Measurements from ENCODE around the gene INS.

The INS gene

GRCh38 chr11:2164081-2164480, 3.1 kb upstream of the INS start:
- DNase-seq: no peak

GRCh38 chr11:2163428-2163978, 2.5 kb upstream of the INS start:
- no peak for DNase-seq

- no peak for DNase-seq
Measured at GRCh38 chr11:2159536-2160413, 1.2 kb downstream of the INS start.

- DNase-seq: no peak
Measured at GRCh38 chr11:2158966-2159365, 2.0 kb downstream of the INS start.

DNA sequence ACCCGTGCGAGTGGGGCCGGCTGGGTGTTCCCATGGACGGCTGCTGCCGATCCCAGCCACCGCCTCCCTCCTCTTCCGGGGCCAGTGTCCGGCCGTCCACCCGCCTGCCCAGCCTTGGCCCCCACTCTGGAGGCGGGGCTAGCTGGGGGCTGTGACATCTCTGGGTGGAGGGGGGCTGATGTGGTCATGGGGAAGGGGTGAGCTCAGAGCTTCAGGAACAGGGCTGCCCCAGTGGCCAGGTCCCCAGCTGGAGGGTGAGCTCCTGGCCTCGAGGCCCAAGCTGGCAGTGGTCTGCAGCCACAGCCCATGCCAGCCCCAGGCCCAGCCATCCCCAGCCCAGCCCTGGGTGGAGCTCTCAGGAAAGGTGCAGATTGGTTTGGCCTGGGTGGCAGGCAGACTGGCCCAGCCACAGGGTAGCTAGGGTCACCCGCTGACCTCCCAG, 2.7 kb downstream of the INS start:
- DNase-seq: no peak

DNA sequence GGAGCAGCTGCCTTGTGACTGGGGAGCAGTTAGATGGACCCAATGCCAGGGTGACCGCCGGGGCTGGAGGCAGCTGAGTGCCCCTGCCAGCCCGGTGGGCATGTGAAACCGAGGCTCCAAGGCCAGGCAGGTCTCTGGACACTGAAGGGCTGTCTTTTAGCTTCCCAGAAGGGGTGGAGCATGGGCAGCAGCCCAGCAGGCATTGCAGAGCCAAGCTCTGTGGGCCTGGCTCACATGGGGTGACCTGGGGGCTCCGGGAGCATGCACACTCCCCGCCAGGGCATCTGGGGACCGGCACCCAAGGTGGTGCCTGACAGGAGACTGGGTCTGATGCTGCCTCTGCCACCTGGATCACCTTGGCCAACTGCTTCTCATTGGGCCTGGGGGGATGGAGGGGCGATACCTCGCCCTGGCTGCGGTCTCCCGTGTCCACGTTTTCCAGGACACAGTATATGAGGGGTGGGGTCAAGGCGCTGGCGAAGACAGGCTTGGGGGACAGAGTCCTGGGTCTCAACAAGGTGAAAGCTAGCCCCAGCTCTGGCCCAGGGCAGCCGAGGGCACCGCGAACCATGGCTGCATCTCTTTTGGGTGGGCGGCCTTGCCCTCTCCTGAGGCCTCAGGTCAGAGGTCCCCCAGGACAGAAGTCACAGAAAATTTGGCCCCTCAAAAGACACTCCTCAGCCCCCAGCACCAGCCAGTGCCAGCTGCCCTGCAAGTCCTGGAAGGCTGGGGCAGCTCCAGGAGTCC, 3.5 kb downstream of the INS start:
- no peak for DNase-seq

DNA sequence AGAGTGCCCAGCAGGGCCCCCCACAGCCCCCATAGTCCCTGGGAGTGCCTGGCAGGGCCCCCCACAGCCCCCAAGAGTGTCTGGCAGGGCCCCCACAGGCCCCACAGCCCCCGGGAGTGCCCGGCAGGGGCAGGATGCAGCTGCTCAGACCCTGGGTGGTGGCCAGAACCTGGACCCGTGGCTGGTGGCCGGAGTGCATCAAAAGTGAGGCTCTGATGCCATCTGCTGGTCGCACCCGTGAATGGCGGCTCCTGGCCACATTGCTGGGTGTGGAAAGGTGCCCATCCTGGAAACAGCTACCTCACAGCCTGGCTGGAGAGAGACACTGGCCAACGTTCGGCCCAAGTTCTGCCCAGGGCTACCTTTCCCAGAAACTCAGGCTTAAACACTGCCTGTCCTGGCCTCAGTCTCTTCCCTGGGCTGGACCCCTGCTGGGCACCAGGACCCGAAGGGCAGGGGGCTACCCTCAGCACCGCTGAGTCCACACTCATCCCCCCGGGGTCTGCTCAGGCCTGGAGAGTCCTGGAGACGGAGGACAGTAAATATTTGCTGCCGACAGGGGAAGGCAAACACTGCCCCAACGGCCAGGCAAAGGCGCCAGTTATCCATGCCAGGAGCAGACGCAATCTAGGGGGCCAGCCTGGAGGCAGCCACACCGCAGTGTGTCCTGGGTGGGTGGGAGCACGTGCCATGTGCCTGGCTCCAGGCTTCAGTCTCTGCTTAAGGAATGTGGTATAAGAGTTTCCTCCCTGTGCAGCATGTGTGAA, 4.4 kb downstream of the INS start:
- DNase-seq: no peak

DNA sequence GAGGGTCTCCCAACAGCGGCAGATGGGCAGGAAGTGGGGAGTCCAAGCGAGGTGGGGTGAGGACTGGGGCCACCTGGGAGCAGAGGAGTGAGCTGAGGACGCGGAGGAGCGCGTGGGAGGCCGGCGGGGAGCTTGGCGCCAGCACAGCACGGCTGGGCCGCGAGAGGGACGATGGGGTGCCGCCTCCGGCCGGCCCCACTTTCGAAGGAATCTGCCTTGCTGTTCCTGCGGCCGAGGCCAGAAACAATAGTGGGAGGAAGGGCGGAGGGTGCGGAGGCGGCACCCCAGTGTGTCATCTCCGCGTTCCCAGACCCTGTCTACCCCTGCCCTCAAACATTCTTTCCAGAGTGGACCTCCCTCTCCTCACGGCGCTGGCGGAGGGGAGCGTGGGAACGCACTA, 5.5 kb downstream of the INS start:
- no peak for DNase-seq

- no peak for DNase-seq
Measured at GRCh38 chr11:2154889-2155288, 6.1 kb downstream of the INS start.

GRCh38 chr11:2154195-2154585, 6.8 kb downstream of the INS start:
- no peak for DNase-seq

DNA sequence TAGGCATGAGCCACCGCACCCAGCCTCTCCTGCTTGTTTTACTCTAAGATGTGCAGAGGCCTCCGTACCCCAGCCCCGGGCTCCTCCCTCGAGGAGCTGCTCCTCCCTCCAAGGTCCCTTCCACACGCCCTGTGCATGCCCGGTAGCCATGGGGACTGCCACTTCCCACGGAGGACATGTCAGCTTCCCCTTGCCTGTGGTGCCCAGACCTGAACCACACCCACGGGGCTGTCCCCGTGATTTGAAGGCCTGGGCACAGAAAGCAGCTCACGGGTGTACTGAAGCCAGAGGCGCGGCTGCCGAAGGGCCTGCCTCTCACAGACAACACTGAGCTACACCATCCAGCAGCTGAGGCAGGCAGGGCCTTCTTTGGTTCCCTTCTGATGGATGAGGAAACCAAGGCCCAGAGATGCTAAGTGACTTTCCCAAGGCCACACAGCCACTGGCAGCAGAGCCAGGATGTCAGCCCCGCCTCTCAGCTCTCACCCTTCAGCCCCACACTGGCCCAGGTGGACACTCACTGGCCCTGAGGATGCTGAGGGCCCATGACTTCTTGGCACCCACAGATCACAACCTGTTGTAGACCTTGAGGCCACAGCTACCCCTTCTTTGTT, 7.3 kb downstream of the INS start:
- no peak for DNase-seq

- no peak for DNase-seq
Measured at GRCh38 chr11:2151500-2152257, 9.3 kb downstream of the INS start.

DNA sequence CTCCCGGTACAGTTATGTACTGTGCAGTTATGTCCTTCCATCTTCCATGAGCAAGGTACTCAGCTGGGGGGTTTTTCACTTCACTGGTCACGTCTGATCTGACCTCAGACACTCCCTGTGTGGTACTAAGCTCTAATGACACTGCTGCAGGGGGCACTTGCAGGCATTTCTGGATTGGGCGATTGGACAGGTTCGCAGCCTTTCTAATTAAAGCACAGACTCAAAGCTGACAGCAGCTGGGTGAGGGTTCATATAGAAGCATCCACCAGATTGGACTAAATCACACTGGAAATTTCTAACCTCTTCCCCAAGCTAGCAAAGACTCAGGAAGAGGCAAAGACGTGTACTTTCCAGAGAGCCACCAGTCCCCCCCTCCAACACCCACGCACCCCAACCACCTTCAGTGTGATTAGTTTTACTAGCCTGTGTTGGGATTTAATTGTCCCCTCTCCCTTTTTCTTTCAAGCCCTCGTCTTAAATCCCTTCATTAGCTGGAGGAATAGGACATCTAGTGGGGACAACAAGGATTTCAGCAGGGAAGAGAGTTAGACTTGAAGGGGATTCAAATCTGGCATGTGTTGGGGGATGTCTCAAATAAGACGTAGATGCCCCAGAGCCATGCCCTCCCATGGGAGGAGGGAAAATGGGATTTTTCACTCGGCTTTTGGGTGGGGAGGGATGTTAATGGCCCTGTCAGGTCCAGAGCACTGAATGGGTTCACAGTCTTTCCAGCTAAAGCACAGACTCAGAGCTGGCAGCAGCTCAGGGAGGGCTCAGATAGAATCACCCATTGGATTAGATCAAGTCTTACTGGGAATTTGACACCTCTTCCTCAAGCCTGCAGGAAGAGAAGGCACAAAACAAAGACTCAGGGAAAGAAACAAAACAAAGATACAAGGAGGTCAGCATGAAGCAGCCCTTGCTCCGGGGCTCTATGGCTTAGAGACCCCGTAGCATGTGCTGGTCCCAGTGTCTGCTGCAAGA, 10.9 kb downstream of the INS start:
- no peak for DNase-seq

GRCh38 chr11:2149460-2149859, 11.5 kb downstream of the INS start:
- no peak for DNase-seq

- no peak for DNase-seq
Measured at GRCh38 chr11:2148595-2148994, 12.4 kb downstream of the INS start.

DNA sequence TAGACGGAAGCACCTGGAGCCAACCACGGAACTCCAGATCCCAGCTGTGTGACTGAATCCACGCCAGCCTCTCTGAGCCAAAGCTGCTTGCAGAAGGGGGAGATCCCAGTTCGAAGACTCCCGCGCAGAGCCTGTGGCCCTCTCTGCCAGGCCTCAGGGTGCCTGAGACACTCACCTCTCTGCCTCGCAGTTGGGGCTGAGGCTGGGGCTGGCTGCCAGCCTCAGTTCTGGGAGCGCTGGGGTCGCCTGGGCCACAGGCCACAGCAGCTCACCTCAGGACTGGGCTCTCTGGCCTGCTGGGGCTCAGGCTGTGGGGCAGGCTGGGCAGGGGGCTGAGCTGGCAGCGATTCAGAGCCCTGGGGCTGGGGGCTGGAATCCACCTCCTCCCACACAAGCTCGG, 13.6 kb downstream of the INS start:
- no peak for DNase-seq

DNA sequence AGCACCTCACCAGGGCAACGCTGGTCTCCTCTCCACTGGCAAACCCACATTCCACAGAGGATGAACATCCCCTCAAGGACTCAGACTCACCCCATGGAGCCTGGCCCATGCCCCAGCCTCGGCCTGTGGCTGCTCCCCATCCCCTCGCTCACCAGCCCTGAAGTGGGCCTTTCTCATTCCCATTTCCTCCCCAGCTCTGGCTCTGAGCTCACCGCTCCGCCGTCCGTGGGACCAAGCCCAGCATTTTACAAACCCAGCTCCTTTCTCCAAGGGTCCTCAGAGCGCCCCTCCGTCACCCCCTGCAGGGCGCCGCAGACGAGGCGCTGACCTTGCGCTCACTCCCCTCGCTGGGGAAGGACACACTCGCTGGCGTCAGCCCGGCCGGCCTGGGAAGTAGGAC, 15.0 kb downstream of the INS start:
- no peak for DNase-seq

GRCh38 chr11:2144544-2145248, 16.3 kb downstream of the INS start:
- no peak for DNase-seq

DNA sequence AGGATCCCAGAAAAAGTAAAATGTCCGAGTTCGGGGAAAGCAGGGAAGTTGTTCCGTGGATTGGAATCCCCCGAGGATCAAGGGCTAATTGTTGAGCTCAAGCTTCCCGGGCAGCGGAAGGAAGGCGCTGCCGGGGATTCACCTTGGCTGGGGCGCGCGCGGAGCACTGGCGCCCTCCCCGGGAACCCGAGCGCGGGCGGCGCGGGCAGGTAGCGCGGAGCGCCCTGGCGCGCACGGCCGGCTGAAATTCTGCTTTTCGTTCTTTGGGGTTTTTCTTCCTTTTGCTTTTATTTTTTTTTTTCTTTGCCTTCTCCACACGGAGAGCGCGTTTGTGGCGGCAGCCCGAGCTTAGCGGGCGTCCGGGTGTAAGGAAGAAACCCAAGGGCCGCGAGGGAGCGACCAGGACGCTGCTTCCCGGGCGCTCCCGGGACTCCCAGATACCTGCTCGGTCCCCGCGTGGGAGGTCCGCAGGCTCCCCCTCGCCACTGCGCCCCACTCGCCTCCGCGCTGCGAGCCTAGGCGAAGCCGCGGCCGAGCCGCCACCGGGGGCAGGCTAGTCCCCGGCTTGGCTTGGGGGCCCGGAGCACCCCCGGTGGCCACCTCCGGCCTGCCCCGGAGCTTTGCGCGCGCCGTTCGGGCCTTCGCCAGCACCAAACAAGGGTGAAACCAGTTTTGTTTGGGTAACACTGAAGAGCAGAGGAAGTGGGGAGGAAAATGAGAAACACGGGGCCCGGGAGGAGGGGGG, 17.0 kb downstream of the INS start:
- no peak for DNase-seq
